NCI-H69 (cell line): ENCODE measurements around the gene PYGO1.
"Not testable (repeated sequence)": the region's sequence is repeated elsewhere in the genome, so short reads cannot be mapped to it uniquely, and the experiment has no call there.

Source experiments
- DNase-seq: peaks from one replicate; lab custom pipeline; 2025; lab: John Stamatoyannopoulos, UW

The PYGO1 gene, protein sequence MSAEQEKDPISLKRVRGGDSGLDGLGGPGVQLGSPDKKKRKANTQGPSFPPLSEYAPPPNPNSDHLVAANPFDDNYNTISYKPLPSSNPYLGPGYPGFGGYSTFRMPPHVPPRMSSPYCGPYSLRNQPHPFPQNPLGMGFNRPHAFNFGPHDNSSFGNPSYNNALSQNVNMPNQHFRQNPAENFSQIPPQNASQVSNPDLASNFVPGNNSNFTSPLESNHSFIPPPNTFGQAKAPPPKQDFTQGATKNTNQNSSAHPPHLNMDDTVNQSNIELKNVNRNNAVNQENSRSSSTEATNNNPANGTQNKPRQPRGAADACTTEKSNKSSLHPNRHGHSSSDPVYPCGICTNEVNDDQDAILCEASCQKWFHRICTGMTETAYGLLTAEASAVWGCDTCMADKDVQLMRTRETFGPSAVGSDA

DNA sequence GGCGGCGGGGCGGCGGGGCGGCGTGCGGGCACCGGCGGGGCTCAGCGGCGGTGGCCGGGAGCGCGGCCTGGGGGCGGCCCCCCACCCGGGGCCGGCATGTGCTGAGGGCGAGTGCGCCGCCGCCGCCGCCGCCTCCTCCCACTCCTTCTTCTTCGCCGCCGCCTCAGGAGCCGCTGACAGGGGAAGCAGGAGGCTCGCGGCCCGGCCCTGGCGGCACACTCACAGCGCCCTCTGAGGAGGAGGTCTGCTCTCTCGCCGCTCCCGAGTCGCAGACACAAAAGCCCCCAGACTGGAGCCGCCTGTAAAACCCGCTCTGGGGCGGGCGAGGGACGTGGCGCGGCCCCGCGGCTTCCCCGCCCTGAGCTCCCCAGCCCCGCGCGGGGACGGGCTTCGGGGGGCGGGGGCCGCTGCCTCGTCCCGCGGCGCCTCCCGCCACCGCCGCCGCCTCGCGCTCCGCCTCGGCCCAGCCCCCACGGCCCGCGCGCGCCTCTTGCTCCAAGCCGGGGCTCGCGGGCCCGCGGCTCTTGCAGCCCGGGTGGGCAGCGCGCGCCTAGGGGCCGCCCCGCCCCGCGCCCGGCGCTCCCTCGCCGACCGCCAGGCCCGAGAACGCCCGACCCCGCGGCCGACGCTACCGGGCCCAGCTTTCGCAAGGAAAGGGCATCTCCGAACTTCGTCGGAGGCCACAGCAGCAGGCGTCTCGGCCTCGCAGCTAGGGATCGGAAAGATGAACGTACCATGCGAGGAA, at the start of gene PYGO1:
PYGO1 (minus strand) TSS at position 276 of the 745 bp plus-strand sequence. CDS start 462 bp downstream, outside the sequence.
- DNase-seq = peak; percentile 81

DNA sequence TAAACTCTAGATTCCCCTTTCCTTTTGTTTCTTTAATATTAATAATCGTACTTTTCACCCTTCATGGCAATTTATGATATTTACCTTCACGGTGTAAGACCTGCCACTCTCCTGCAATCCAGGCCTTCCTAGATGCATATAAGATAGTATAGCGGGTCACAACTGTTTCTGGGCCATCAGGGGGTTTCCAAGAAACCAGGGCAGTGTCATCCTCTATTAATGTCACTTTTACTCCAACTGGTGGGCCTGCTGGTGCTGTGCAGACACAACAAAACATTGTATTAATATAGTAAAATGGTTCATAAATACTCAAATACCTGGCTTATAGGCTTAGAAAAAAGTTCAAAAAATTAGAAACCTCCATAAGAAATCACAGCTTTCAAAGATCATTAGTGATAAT, 48.9 kb upstream of the PYGO1 start:
- no peak for DNase-seq

DNA sequence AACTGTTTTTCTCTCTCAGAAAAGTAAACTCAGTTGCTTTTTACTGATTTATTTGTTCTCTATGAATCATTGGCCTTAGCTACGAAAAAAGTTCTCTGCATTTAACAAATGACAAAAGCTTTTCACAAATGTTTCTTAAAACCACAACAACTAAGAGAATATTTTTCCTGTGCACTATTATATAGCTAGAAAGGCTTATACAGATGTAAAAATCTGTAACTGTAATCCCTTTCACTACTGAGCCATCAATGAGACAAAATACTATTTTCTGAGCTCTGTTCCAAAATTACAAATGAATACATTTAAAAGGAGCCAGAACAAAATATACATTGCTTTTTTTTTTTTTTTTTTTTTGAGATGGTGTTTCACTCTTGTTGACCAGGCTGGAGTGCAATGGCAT, 45.6 kb upstream of the PYGO1 start:
- DNase-seq = no peak

DNA sequence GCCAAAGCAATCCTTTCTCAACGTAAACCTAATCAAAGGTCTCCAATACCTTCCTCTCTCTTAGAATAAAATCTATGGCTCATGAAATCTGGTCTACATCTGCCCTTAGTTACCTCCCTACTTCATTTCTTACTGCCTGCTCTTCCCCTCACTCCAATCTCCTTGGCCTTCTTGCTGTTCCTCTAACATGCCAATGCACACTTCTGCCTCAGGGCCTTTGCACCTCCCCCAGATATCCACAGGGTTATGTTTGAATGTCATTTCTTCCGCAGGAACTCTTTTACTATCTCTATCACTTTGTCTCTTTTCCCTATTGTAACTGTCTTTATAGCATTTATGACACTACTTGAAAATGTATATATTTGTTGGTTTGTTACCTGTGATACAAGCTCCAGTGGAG, 44.3 kb upstream of the PYGO1 start:
- no peak for DNase-seq

DNA sequence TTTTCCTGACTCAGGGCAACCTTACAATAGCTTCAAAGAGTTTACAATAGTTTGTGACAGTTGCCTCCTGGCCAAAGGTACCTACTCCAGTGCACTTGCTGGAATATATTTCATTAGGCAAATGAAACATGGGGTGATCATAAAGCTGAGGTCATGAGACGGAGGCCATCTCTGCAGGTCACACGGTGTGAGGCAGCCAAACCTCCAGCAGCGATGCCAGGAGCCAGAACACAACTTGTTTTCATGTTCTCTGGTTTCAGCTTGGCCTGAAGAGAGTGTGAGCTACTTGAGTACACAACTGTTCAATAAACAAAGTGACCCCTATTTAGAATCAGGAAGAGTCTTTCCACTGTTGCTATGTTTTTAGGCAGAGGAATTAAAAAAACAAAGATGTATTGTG, 42.7 kb upstream of the PYGO1 start:
- no peak for DNase-seq

DNA sequence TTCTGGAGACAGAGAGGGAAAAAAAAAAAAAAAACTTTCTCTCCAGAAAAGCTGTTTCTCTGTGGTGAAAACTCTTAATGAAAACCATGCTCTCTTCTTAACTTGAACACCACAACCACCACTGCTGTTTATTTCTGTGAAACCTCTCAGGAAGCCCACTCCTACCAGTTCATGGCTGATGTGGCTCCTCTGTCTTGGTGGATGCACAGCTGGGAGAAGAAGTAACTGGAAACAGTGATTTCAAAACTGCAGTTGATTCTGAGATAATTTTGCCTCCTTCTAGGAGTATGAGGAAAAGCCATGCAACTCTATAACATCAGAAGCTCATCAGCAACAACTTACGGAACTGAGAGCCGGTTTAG, 40.2 kb upstream of the PYGO1 start:
- no peak for DNase-seq

DNA sequence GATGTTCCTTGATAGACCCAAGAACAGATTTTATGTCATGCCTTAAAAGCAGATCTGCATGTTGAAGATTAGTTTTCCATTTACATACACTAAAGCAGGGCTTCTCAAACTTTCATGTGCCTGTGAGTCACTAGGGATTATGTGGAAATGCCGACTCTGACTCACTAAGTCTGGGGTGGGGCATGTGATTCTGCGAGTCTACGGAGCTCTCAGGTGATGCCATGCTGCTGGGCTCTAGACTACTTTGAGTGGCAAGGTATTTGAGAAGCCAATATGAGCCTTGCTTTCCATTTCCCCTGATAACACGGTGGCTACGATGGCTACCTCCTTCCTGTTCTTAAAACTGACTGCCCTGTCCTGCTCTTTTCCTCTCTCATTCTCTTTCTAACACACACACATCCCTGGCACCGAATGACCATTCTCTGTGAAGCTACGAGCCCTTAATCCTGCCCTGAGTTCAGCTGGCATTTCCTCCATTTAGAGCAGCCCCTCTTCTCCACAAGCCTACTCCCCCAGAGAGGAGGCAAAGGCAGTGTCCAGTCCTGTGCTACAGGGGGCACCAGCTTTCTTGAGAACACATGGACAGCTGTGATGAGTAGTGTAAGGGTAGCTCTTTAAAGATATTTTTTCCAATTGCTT, 39.7 kb upstream of the PYGO1 start:
- peak; percentile 10 for DNase-seq

DNA sequence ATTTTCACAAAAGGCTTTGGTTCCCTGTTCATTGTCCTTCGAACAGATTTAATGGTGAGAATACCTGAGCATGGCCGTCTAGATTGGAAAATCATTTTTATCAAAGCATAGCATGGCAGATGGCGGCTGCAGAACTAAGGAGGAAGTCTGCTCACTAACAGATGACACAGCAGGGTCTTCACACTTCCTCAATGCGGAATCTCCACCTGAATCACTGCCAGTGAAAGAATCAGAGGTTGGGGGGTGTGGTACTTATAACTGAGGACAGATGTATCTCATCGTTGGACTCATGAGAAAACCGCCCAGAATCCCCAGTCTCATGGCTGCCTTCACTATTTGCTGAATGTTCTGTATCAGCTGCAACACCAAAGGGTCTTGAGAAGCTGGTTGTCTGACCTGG, 31.6 kb upstream of the PYGO1 start:
- DNase-seq = no peak

DNA sequence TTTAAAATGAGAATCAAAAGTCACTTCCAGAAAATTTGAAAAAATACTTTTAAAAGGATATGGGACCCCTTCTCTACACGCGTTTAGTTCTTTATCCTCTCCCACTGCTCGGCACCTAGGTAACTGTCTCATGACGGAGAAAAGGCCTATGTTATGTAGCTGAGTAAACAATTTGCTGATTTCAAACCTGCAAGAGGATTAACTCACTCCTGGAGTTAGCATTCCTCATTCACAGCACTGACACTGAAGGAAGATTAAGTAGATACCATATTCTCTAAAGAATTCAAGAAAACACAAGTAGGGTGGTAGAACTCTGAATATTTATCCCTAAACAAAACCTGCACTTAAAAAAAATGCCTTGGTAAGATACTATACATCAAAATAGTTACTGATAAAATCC, 30.2 kb upstream of the PYGO1 start:
- no peak for DNase-seq

DNA sequence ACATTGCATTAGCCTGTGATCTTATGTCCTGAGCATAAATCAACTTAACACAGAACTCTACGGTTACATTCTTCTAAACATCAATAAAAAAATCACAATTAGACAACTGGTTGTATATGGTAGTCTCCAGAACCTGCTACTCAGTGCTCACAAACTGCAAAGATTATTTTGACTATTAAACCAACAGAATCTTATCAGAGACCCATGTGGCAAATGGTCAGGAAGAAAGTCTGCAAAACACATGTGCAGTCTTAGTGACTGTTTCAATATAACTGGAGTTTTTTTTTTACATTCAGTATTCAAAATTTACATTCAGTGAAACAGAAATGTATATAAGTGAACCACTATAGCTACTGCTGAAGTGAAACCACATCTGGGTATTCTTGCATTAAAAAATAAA, 27.3 kb upstream of the PYGO1 start:
- DNase-seq = no peak

DNA sequence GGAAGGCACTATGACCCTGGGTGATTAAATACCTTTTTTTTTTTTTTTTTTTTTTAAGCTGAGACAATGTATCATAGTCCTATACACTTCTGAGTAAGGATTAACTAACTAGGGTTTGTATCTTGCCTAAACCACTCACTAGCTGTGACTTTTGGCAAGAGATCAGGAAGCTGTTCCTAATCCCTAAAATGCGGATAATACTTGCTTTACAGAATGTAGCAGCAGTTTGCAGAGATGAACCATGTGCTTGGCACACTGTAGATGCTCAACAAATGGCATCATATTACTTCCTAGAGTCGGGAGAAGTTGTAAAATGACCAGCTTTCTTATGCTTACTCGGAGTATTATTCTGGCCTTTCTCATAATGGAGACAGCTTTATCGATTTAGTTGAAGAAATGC, 25.6 kb upstream of the PYGO1 start:
- DNase-seq = no peak

DNA sequence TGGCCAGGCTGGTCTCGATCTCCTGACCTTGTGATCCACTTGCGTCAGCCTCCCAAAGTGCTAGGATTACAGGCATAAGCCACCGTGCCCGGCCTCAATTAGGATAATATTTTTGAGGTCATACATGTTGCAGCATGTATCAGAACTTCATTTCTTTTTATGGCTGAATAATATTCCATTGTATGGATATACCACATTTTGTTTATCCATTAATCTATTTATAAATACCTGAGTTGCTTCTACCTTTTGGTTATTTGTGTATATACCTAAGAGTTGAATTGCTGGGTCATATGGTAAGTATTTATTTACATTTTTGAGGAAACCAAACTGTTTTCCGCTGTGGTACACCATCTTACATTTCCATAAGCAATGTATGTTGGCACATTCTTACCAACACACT, 18.1 kb upstream of the PYGO1 start:
- DNase-seq = no peak

DNA sequence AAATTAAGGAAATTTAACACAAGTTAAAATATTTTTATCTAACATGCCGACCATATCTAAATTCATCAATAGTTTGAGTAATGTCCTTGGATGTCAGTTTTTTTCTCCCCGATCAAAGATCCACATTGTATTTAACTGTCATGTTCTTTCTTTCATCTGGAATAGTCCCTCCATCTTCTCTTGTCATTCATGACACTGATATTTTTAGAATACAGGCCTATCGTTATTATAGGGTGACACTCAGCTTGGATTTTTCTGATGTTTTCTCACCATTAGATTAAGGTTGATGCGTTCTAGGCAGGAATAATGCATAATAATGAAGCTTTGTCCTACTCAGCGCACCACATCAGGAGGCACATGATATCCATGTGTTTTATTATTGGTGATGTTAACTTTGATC, 13.2 kb upstream of the PYGO1 start:
- no peak for DNase-seq

DNA sequence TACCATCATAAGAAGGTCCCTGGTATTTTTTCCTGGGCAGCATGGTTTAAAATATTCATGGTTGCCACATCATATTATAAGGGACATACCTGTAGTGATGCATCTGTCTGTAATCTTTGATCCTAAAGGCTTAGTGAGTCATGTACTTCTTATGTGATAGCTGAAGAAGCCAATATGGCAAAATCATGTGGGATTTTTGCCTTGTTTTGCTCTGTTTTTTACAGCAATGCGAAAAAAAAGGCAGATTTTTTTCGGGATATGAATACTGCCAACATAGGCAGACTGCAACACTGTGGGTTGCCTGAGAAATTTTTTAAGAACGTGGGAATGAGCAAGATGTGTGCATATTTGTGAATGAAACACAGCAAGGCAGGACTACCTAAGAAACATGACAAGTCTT, 11.3 kb upstream of the PYGO1 start:
- no peak for DNase-seq

DNA sequence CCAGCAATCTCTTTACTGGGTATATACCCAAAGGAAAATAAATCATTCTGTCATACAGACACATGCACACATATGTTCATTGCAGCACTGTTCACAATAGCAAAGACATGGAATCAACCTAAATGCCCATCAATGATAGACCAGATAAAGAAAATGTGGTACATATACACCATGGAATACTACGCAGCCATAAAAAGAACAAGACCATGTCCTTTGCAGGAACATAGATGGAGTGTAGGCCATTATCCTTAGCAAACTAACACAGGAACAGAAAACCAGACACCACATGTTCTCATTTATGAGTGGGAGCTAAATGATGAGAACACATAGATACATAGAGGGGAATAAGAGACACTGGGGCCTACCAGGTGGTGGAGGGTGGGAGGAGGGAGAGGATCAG, 4.9 kb upstream of the PYGO1 start:
- DNase-seq = not testable (repeated sequence)

DNA sequence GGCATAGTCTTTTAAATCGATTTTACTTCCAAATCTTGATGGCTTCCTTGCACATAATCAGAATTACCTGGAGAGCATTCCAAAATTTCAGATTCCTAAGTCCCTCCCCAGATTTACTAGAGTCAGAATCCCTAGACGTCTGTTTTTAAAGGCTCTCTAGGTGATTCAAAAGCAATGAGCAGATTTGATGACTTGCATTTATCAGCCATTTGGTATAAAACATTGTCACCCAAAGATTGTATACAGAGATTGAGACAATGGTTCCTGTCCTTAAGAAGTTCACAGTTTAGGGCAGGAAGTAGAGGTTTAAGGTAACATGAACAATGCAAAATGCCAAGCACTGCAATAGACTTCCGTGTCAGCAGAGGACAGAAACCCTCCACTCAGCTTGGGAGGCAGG, 2.6 kb upstream of the PYGO1 start:
- no peak for DNase-seq

DNA sequence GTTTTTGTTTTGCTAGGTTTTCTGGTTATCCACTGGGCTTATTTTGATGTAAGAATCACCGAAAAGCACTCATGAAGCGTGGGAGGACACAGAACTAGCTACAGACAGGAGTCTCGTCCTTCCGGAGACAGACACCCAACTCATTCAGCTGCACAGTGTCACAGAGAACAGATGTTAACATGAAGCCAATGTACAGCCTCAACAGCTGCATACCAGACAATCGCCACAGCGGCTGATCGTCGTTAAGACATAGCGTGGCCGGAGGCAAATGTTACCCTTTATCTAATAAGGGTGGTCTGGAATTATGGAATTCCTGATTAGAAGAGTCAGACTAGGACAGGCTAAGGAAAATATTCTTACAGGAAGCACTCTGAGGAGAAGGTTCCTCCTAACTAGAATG, 1.1 kb upstream of the PYGO1 start:
- no peak for DNase-seq

DNA sequence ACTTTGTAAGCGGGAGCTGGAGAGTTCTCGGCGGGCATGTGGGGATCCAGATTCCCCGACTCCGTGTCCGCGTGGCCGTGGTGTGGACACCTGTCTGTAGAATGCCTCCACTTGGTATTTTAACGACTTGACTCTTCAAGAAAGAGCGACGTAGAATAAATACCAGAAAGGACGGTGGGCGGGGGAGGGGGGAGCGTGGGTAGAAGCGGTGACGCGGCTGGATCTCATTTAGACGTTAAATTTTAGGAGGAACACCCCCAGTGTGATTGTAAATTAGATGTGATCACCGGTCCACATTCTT, 620 bp upstream of the PYGO1 start:
- no peak for DNase-seq

DNA sequence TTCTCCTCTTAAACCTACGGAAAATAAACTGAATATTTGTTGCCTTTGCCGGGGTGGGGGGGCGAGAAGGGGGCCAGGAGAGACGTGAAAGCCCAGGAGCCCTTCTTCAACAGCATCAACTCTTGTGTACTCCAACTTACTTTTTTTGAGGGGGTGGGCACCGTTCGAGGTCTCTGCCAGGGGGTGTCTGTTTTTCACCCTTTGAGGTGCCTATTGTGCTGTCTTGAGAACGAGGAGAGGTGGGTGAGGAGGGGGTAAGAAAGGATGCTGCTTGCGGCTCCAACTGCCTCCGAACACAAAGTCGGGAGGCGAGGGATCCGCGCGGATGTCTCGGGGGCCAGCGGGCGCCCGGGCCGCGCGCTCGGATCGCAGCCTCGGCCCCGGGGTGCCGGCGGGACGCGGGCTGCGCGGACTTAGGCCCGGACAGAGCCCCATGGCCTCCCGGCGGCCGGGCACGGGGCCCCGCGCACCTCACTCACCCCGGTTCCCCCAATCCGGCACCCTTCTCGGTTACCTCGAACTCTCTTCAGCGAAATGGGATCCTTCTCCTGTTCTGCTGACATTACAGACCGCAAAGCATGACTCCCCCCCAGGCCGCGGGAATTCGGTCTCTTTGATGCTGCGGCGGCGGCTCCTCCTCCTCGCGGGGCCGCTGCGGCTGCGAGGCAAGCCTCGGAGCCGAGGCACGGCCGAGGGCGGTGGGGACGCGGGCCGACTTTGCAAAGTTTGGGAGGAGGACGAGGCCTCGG, 650 bp downstream of the PYGO1 start:
- peak; percentile 66 for DNase-seq

DNA sequence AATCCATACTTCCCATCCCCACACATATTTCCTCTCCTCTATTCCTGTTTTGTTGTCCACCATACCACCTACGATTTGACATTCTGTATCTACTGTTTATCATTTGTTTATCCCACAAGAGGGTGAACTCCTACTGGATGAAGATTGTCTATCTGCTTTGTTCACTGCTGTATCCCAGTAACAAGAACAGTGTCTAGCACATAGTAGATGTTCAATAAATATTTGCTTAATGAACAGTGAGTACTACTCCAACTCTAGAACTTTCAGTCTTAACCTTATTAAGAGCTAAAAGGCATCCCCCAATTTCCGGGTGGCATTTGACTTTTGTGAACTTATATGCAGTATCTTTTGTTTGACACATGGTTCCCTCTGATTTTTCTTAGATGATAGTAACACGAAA, 1.3 kb downstream of the PYGO1 start:
- DNase-seq = no peak

DNA sequence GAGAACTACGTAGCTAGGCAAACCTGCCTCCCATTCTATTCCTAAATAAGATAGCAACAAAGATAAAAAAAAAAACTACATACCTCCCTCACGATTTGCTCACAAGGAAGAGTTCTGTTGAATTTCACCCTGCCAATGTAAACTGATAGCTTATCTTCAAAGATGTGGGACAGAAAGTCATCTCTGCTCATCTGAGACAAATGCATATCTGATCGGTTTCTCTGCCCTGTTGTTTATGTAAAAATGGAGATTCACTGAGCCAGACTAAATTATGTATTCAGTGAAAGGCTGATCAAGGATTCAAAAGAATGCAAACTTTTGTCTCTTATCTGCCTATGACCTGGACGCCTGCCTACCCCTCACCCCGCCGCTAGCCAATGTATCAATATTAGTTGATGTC, 11.2 kb downstream of the PYGO1 start:
- DNase-seq = no peak

DNA sequence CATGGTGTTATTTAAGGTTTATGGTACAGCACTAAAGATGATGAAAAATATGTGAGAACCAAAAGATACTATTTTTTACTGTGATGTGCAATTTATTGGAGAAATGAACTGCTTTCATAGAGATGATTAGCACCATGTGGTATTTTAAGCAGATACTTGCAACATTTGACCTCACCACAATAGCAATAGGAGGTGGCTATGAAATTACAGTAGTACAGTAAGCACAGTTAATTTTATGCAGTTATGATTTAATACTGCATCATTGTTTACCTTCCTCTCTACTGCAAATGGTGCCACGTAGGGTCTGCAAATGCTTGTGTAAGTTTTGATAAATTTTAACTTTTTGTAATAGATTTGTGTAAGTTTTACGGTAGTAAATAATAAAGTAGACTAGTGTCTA, 14.0 kb downstream of the PYGO1 start:
- DNase-seq = no peak

DNA sequence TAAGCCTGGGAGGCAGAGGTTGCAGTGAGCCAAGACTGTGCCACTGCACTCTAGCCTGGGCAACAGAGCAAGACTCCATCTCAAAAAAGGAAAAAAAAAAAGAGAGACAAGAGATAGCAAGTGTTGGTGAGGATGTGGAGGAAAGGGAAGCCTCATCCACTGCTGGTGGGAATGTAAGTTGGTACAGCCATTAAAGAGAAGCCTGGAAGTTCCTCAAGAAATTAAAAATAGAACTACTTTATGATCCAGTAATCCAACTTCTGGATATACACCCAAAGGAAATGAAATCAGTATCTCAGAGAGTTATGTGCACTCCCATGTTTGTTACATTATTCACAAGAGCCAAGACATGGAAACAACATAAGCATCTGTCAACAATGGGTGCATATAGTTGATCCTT, 14.9 kb downstream of the PYGO1 start:
- no peak for DNase-seq
